Prostate gland (tissue), 2 donors: ENCODE results near the gene NUDCD3. TPM values are rescaled to one million over a fixed set of nuclear protein-coding genes. Genes with fewer than 3 reads are reported as not detected.

Source experiments
- DNase-seq: peaks from one replicate; pipeline ENCODE4 v3.0.0-alpha.2; 2019; ENCODE audit warnings: low spot score
- H3K27ac ChIP-seq, 2 donors: fragments of 200-600 bp; sonication (generic); 2 replicates each; pipeline ENCODE4 v1.5.1; 2017 to 2019
- H3K27me3 ChIP-seq: fragments of 200-600 bp; sonication (generic); replicated peaks from 2 replicates; pipeline ENCODE4 v1.5.1; 2019; ENCODE audit not compliant: insufficient read depth
- H3K36me3 ChIP-seq, 2 donors: fragments of 200-600 bp; sonication (generic); 1 replicate in 1 of 2; 2 replicates in 1 of 2; pipeline versions ENCODE4 v1.5.1 to v1.8.1; 2017 to 2019
- H3K4me1 ChIP-seq: fragments of 200-600 bp; sonication (generic); replicated peaks from 2 replicates; pipeline ENCODE4 v1.5.1; 2019
- H3K4me3 ChIP-seq, 2 donors: fragments of 200-600 bp; sonication (generic); 2 replicates each; pipeline ENCODE4 v1.5.1; 2017 to 2019
- H3K9me3 ChIP-seq: fragments of 200-600 bp; sonication (generic); 2 replicates; pipeline ENCODE4 v1.5.1; 2017
- POLR2A ChIP-seq: fragments of 450-650 bp; IDR thresholded peaks from one replicate; pipeline ENCODE4 v1.6.1; 2016; ENCODE audit warnings: antibody characterized with exemption, mild to moderate bottlenecking
- POLR2AphosphoS5 ChIP-seq: sonication (generic); formaldehyde crosslinking; IDR thresholded peaks from one replicate; pipeline ENCODE4 v1.6.1; 2017; ENCODE audit warnings: antibody characterized with exemption
- WGBS: methylation state at CpG from one replicate; pipeline ENCODE4 v1.1.5; 2018; 5-methylcytosine and 5-hydroxymethylcytosine counted together
- intact Hi-C: fragments of 100-400 bp; cut with DNase I; formaldehyde crosslinking; loops from one replicate; pipeline ENCODE4 v1.14.2; 2022
- total RNA-seq, 2 donors: library from RNA; depleted of rRNA; stranded (reverse); fragments of >200 nt; gene quantifications; one replicate each; pipeline ENCODE4 v1.1.0, GENCODE V29; 2016
- TF ChIP-seq, protein P1 (sequence below), 4 experiments: fragments of 200-600 bp in 2 of 4; fragments of 450-650 bp in 2 of 4; sonication (generic) in 2 of 4; IDR thresholded peaks; 1 replicate in 3 of 4; 2 replicates in 1 of 4; pipeline ENCODE4 v1.5.1; 2016 to 2019; ENCODE audit warnings: antibody characterized with exemption in 4 of 4, mild to moderate bottlenecking in 2 of 4, moderate library complexity in 2 of 4

Gene NUDCD3
- total RNA-seq, 2 donors from 2014 or later = 55.2 to 55.9 TPM

- H3K9me3 ChIP-seq = no peaks in the 10 kb centered on the region
- H3K4me1 ChIP-seq = no peaks in the 10 kb centered on the region
- H3K27ac ChIP-seq = no peak overlapping the region
- TF ChIP-seq POLR2AphosphoS5 = no peak
- TF ChIP-seq, protein P1, sequence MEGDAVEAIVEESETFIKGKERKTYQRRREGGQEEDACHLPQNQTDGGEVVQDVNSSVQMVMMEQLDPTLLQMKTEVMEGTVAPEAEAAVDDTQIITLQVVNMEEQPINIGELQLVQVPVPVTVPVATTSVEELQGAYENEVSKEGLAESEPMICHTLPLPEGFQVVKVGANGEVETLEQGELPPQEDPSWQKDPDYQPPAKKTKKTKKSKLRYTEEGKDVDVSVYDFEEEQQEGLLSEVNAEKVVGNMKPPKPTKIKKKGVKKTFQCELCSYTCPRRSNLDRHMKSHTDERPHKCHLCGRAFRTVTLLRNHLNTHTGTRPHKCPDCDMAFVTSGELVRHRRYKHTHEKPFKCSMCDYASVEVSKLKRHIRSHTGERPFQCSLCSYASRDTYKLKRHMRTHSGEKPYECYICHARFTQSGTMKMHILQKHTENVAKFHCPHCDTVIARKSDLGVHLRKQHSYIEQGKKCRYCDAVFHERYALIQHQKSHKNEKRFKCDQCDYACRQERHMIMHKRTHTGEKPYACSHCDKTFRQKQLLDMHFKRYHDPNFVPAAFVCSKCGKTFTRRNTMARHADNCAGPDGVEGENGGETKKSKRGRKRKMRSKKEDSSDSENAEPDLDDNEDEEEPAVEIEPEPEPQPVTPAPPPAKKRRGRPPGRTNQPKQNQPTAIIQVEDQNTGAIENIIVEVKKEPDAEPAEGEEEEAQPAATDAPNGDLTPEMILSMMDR (IDR thresholded peaks at IDR 0.05) = no peak
- TF ChIP-seq POLR2A = no peak
- no peak for DNase-seq
- intact Hi-C loops = no loop called here
- no peaks in the 10 kb centered on the region for H3K27me3 ChIP-seq
- no peaks in the 10 kb centered on the region for H3K36me3 ChIP-seq
- WGBS = 85% methylated on average over 7 of the region's 7 CpGs
- H3K4me3 ChIP-seq = no peak overlapping the region
These were observed 56.3 kb downstream of the NUDCD3 start for GRCh38 chr7:44434201-44434600.

DNA sequence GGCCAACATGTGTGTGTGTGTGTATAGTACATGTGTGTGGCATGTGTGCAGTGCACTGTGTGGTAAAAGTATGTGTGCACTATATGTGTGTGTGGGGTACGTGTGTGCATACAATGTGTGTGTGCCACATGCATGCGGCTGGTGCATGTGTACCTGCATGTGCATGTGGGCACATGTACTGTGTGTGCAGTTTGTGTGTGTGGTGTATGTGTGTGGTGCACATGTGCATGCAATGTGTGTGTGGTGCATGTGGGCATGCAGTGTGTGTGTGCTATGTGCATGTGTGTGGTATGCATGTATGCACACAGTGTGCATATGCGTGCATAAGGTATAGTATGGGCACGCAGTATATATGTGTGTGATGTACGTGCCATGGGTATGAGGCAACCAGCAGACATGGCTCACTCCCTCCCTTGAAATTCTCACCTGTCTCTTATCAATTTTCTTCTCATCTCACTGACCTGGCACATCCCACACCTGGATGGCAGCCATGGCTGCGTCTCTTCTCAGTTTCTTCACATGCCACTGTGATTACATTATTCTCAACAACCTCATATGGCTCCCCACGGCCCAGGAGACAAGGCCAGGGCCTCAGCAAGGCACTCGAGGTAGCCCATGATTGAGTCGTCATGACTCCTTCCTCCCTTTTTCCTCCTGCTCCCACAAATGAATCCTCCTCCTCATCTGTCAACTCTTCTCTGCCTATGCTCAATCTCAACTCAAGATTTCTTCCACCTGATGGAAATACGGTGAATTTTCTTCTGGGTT lies 57.0 kb downstream of the NUDCD3 start:
- intact Hi-C loops = no loop called here
- TF ChIP-seq, protein P1 (IDR thresholded peaks at IDR 0.05) = no peak
- TF ChIP-seq POLR2AphosphoS5 = no peak
- TF ChIP-seq POLR2A = no peak

DNA sequence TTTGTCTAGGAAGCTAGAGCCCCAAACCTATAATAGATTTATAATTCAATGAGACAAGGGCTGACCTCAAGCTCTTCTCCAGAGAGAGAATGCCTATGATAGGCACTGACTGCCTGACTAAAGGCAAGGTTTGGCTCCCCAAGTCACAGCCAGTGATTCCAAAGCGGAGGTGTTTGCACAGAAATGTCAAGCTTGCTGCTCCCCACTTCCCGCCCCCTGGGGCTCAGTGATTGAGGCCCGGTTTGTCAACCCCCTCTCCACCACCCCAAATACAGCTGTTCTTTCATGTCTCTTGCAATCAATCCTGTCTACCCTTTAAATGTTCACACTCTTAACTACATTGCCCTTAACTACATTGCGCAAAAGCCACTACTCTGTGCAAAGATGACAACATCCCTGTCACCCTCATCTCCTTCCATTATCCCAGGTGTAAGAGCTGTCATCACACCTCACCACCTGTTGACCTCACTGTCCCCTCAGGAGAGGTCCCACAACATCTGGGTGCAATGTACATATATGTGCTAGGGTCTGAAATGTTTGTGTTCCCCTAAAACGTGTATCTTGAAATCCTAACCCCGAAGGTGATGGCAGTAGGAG lies 58.0 kb downstream of the NUDCD3 start:
- Histone ChIP-seq H3K27me3 (no peaks in the 10 kb centered on the region), H3K4me3 (no peak overlapping the region), H3K9me3 (no peaks in the 10 kb centered on the region), H3K36me3 (no peaks in the 10 kb centered on the region), H3K4me1 (no peaks in the 10 kb centered on the region), H3K27ac (no peak overlapping the region)
- no peak for DNase-seq
- intact Hi-C loops = no loop called here
- WGBS = 92% methylated on average over 6 of the region's 6 CpGs
- TF ChIP-seq POLR2AphosphoS5 (no peak), POLR2A (no peak)
- TF ChIP-seq, protein P1 (IDR thresholded peaks at IDR 0.05) = no peak

More for the DNA sequence above, 57.0 kb downstream of the NUDCD3 start:
- no peaks in the 10 kb centered on the region for H3K4me1 ChIP-seq
- no peaks in the 10 kb centered on the region for H3K27me3 ChIP-seq
- no peak for DNase-seq
- WGBS = 81% methylated on average over 10 of the region's 10 CpGs
- no peak overlapping the region for H3K27ac ChIP-seq
- H3K4me3 ChIP-seq = no peak overlapping the region
- no peaks in the 10 kb centered on the region for H3K9me3 ChIP-seq
- no peaks in the 10 kb centered on the region for H3K36me3 ChIP-seq

DNA sequence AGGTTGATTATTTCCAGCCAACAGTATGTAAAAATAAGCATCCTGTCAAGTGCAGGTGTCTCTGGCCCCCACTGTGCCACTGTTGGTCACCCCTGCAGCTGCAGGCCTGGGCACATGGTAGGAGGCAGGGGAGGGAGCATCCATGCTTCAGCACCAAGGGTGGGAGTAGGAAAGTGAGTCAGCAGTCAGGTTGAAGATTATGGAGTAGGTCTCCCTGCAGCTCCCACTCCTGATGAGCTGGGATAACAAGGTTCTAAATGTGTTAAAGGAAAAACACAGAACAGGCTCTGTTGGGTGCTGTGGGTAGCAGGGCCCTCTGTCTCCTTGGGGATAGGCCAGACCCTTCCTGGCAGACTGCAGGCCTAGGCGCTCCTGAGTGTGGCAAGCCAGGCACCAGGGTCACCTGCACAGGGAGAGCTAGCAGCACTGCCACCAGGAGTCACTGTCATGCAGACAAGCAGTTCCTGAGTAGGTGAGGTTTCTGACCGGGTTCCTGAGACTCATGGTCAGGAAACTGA lies 59.3 kb downstream of the NUDCD3 start:
- no peak for TF ChIP-seq POLR2A
- TF ChIP-seq, protein P1 (IDR thresholded peaks at IDR 0.05) = no peak
- no peak for TF ChIP-seq POLR2AphosphoS5
- Histone ChIP-seq H3K27ac (no peak overlapping the region), H3K9me3 (no peaks in the 10 kb centered on the region), H3K36me3 (no peaks in the 10 kb centered on the region), H3K4me3 (no peak overlapping the region), H3K4me1 (no peaks in the 10 kb centered on the region), H3K27me3 (no peaks in the 10 kb centered on the region)
- DNase-seq = no peak
- intact Hi-C loops = no loop called here
- WGBS = 67% methylated on average over 2 of the region's 2 CpGs
